ENCODE measurements around the gene FOXA3. TPM values are rescaled to one million over a fixed set of nuclear protein-coding genes. Genes with fewer than 3 reads are reported as not detected.

FOXA3 gene
- total RNA-seq, 6 experiments from 2014 or later: not detected

GRCh38 chr19:45883881-45884681 lies 20.0 kb downstream of the FOXA3 start:
- no peaks in the 10 kb centered on the region for H3K9me3 Mint-ChIP-seq
- no peak for TF ChIP-seq CTCF (IDR thresholded peaks at IDR 0.05)
- H3K36me3 Mint-ChIP-seq (ENCODE audit: low read depth): 0 out of 2 replicates have a peak, but pooled peaks cover 5% of the 10 kb centered on the region
- H3K27ac Mint-ChIP-seq: no peak overlapping the region
- DNase-seq: no peak
- peak overlapping the region; percentile 42; the same call in 1 of the 2 replicates for H3K4me3 Mint-ChIP-seq
- peaks cover 3% of the 10 kb centered on the region; the same call in 1 of the 2 replicates for H3K27me3 Mint-ChIP-seq (ENCODE audit: insufficient read depth)
- peaks cover 14% of the 10 kb centered on the region for H3K4me1 Mint-ChIP-seq (ENCODE audit: low read depth)

GRCh38 chr19:45884682-45885555 lies 20.8 kb downstream of the FOXA3 start:
- no peak for DNase-seq
- Mint-ChIP-seq H3K9me3 (no peaks in the 10 kb centered on the region), H3K36me3 (ENCODE audit: low read depth) (0 out of 2 replicates have a peak, but pooled peaks cover 5% of the 10 kb centered on the region), H3K4me1 (ENCODE audit: low read depth) (peaks cover 14% of the 10 kb centered on the region), H3K27ac (no peak overlapping the region), H3K27me3 (ENCODE audit: insufficient read depth) (peaks cover 3% of the 10 kb centered on the region; the same call in 1 of the 2 replicates), H3K4me3 (peak overlapping the region; percentile 46)
- no peak for TF ChIP-seq CTCF (IDR thresholded peaks at IDR 0.05)

GRCh38 chr19:45885556-45886426 lies 21.7 kb downstream of the FOXA3 start, which contains the start of gene IRF2BP1:
IRF2BP1 (minus strand) TSS chr19:45886141; CDS start chr19:45885774, 367 bp downstream.
- peak; percentile 11 for TF ChIP-seq CTCF (IDR thresholded peaks at IDR 0.05)
- H3K27ac Mint-ChIP-seq: peak within 1 kb of the TSS; percentile 98
- H3K27me3 Mint-ChIP-seq (ENCODE audit: insufficient read depth): peaks cover 3% of the 10 kb centered on the region; the same call in 1 of the 2 replicates
- 0 out of 2 replicates have a peak, but pooled peaks cover 5% of the 10 kb centered on the region for H3K36me3 Mint-ChIP-seq (ENCODE audit: low read depth)
- H3K9me3 Mint-ChIP-seq: no peaks in the 10 kb centered on the region
- peak; percentile 91 for DNase-seq
- H3K4me3 Mint-ChIP-seq: peak within 1 kb of the TSS; percentile 97
- H3K4me1 Mint-ChIP-seq (ENCODE audit: low read depth): peaks cover 14% of the 10 kb centered on the region

- peaks cover 14% of the 10 kb centered on the region for H3K4me1 Mint-ChIP-seq (ENCODE audit: low read depth)
- no peaks in the 10 kb centered on the region for H3K9me3 Mint-ChIP-seq
- peak; percentile 88 for DNase-seq
- 0 out of 2 replicates have a peak, but pooled peaks cover 5% of the 10 kb centered on the region for H3K36me3 Mint-ChIP-seq (ENCODE audit: low read depth)
- H3K27ac Mint-ChIP-seq: peak overlapping the region; percentile 98
- H3K4me3 Mint-ChIP-seq: peak overlapping the region; percentile 97
- TF ChIP-seq CTCF (IDR thresholded peaks at IDR 0.05): no peak
- no peaks in the 10 kb centered on the region; the same call in 1 of the 2 replicates for H3K27me3 Mint-ChIP-seq (ENCODE audit: insufficient read depth)
Observed at GRCh38 chr19:45886427-45887199, 22.5 kb downstream of the FOXA3 start.
